HG02981 (cell line): ENCODE data around the gene KATNIP.
A peak's percentile ranks its signal among the peaks of the same experiment; 100 is the strongest.
"Not testable (repeated sequence)": the region's sequence is repeated elsewhere in the genome, so short reads cannot be mapped to it uniquely, and the experiment has no call there.

Experiments used
- ATAC-seq: cut with Tn5 transposase; IDR thresholded peaks from one replicate; pipeline ENCODE4 v1.9.1; 2021; ENCODE audit warnings: mild to moderate bottlenecking, moderate library complexity; ENCODE audit not compliant: unreplicated experiment

The KATNIP gene

DNA sequence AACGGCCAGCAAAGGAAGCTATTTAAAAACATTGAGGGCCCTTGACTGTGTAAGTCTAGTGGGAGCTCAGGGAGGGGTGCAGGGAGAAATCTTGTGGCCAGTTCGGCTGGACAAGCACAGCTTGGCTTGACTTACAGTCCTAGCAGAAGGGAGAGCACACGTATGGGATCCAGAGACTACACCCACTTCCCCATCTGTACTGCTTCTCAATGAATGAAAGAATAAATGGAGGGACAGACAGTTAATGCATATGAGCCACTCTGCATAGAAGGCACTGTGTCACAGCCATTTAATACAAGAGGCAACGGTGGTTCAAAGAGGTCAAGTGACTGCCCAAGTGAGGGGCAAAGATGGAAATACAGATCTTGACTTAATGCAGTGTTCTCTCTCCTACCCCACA is 15.7 kb upstream of the KATNIP start:
- ATAC-seq, result no peak

GRCh38 chr16:27538528-27538927 is 11.4 kb upstream of the KATNIP start:
- no peak for ATAC-seq

- ATAC-seq, result no peak
Observed at GRCh38 chr16:27539120-27539519, 10.8 kb upstream of the KATNIP start.

DNA sequence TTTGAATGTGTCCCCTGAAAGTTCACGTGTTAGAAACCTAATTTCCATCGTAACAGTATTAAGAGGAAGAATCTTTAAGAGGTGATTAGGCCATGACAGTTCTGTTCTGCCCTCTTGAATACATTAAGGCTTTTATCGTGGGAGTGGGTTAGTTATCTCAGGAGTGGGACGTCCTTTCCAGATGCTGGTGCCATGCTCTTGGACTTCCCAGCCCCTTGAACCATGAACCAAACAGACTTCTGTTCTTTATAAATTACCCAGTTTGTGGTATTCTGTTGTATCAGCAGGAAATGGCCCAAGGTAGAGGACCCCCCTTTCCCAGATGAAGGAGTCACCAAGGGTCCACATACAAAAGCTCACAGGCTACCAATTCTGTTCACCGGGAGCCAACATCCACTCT is 10.3 kb upstream of the KATNIP start:
- ATAC-seq, result no peak

GRCh38 chr16:27543801-27544200 is 6.1 kb upstream of the KATNIP start:
- no peak for ATAC-seq

- no peak for ATAC-seq
Observed at GRCh38 chr16:27544671-27545070, 5.3 kb upstream of the KATNIP start.

- ATAC-seq, result no peak
Observed at GRCh38 chr16:27547134-27547533, 2.8 kb upstream of the KATNIP start.

- ATAC-seq, result no peak
Observed at GRCh38 chr16:27547851-27548250, 2.1 kb upstream of the KATNIP start.

DNA sequence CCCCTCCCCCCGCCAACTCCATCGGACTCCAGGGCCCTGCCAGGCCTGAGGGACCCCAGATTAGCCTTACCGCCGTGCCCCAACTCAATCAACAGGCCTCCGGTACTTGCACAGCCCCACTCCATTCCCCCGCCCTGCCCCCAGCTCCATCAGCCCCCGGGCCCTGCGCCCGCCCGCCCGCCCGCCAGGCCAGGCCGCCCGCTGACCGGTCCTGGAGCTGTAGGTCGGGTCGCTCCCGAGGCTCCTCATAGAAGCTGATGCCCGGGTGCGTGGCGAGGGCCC is 539 bp upstream of the KATNIP start:
- ATAC-seq, result peak; percentile 21

GRCh38 chr16:27550582-27550920 is 607 bp downstream of the KATNIP start:
- ATAC-seq, result no peak

DNA sequence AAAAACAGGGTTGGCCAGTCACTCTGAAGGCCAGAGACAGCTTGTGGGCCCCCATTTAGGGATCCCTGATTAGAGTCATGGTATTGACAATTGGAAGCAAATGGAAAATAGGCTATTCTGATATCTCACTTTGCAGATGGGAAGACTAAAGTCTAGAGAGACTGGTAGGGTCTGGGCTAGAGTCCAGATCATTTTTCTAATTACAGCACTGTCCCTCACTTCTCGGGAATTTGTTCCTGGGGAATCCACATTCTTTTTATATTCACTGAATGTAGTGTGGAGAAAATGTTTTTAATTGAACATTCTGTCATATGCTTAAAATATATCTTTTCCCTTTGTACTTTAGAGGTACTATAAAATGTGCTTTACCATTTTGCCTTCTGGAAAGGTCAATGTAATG is 1.1 kb downstream of the KATNIP start:
- no peak for ATAC-seq

- no peak for ATAC-seq
Observed at GRCh38 chr16:27556471-27556870, 6.5 kb downstream of the KATNIP start.

- no peak for ATAC-seq
Observed at GRCh38 chr16:27558434-27558833, 8.5 kb downstream of the KATNIP start.

GRCh38 chr16:27558932-27559331 is 9.0 kb downstream of the KATNIP start:
- ATAC-seq, result no peak

DNA sequence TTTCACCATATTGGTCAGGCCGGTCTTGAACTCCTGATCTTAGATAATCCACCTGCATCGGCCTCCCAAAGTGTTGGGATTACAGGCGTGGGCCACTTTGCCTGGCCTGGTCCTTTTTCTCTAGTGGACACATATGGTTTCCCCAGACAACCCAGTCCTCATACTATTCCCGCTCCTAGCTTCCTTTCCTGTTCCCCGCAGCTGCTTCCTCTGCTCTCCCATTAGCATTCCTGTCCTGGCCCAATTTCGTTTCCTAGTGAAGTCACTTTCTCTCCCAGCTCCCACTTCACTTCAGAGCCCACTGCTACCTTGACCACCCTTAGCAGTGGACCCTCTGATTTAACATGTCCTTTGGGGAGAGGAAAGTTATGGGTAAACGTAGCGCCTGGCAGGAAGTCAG is 11.3 kb downstream of the KATNIP start:
- no peak for ATAC-seq

DNA sequence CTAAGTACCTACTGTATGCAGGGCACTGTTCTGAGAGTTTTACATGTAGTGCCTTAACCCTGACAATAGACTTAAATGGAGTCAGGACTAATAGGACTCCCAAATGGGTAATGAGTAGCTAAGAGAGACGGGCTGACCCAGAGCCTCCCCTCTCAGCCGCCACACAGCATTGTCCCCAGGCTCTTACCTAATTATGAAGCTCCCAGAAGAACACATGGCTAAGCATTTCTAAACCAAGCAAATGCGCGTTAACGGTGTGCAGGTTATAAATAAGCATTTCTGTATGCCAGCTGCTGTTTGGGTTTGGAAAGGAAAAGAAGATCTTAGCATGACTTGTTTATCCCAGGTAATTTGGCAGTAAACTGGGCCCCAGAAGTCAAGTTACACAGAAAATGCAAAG is 14.3 kb downstream of the KATNIP start:
- ATAC-seq, result no peak

DNA sequence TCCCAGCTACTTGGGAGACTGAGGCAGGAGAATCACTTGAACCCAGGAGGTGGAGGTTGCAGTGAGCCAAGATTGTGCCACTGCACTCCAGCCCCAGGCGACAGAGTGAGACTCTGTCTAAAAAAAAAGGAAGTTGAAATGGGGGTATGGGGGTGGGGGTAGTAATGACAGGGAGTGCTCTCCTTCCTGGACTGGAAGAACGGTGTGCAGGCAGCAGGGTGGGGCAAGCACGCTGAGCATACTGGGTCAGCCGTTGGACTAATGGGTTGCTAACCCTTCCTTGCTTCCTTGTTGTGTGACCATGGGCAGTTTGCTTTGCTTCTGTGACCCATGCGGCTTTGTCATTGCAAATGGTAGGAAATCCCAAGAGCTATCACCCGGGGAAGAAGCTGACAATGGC is 16.5 kb downstream of the KATNIP start:
- no peak for ATAC-seq

DNA sequence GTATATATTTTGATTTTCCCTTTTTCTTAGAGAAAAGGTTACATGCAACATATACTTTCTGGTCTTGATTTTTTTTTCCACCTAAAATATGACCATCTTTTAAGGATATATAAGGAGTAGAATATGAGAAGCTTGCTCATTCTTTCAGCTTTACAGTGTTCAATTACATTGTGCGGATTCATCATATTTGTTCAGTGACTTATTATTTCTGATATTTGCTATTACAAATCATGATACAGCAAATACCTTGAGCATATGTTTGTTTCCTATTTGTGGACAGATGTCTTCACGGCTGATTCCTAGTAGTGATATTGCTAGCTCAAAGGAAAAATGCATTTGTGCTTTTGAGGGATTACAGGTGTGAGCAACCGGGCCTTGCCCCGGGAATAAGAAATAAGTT is 18.1 kb downstream of the KATNIP start:
- no peak for ATAC-seq

DNA sequence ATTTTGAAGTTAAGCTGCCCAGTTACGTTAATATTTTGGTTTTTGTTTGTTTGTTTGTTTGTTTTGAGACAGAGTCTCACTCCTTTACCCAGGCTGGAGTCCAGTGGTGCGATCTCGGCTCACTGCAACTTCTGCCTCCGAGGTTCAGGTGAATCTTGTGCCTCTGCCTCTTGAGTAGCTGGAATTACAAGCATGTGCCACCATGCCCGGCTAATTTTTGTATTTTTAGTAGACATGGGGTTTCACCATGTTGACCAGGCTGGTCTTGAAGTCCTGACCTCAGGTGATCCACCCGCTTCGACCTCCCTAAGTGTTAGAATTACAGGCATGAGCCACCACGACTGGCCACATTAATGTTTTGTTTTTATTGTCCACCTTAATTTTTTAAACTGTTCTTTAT is 21.0 kb downstream of the KATNIP start:
- ATAC-seq, result not testable (repeated sequence)

- no peak for ATAC-seq
Observed at GRCh38 chr16:27571433-27572326, 21.7 kb downstream of the KATNIP start.

GRCh38 chr16:27572711-27573110 is 22.8 kb downstream of the KATNIP start:
- ATAC-seq, result no peak

DNA sequence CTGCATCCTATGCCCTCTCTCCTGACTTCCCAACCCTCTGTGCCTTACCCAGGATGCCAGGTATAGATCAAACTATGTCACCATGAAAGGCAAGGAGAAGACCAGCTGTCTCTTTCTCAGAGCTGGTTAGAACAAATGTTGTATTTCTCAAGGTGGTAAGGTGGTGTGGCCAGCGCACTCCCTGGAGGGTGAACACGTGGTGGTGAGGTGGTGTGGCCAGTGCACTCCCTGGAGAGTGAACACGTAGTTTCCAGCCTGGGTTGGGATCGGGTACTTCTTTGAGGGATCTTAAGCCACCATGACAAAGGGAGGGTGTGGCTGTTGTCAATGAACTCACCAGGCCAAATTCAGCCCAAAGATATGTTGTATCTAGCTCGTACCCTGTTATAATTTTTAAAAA is 26.8 kb downstream of the KATNIP start:
- ATAC-seq, result no peak
